Measurements from ENCODE around the gene PRR35. TPM values are rescaled to one million over a fixed set of nuclear protein-coding genes. Genes with fewer than 3 reads are reported as not detected.

Gene PRR35
- polyA plus RNA-seq, 3 donors = not detected

DNA sequence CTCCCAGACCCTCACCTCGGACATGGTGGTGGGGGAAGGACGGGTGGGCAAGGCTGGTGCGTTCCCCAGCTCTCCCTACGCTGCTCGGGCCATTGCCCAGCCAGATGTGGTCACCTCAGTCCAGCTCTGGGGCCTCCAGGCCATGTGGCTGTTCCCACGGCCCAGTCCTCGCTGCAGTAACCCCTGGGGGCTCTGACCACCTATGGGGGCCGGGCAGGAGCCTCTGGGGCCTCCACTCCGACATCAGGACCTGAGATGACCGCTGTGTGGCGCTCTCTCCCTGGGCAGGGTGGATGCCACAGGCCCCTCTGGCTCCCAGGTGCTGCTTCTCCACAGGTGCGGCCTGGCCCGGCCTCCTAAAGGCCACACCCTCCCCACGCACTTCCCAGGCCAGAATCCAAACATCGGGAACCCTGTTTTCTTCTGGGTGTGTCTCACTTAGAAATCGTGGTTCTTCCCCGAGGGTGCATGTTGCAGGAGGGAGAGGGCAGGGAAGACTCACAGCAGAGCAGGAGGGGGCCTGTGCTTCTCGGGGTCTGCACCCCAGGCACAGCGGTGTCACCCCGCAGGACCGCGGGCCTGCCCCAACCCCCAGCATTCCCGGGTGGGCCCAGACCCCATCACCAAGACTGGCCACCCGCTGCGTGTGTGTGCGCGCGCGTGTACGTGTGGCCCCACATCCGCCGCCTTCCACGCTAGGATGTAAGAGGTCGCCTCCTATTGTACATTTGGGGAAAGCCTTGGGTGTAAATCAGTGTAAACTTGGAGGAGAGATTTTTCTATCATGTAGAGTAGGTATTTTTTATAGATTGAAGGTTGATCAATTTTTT is 38.6 kb upstream of the PRR35 start:
- H3K9me3 Mint-ChIP-seq = no peaks in the 10 kb centered on the region
- peaks cover 9 to 17% of the 10 kb centered on the region in 2 donors for H3K4me1 ChIP-seq (ENCODE audit: control insufficient read depth in 1 of 2, insufficient read depth in 2 of 2, low read length in 2 of 2)
- H2AFZ ChIP-seq (ENCODE audit: insufficient read depth, low read depth, low read length, poor library complexity, severe bottlenecking) = no peak overlapping the region

DNA sequence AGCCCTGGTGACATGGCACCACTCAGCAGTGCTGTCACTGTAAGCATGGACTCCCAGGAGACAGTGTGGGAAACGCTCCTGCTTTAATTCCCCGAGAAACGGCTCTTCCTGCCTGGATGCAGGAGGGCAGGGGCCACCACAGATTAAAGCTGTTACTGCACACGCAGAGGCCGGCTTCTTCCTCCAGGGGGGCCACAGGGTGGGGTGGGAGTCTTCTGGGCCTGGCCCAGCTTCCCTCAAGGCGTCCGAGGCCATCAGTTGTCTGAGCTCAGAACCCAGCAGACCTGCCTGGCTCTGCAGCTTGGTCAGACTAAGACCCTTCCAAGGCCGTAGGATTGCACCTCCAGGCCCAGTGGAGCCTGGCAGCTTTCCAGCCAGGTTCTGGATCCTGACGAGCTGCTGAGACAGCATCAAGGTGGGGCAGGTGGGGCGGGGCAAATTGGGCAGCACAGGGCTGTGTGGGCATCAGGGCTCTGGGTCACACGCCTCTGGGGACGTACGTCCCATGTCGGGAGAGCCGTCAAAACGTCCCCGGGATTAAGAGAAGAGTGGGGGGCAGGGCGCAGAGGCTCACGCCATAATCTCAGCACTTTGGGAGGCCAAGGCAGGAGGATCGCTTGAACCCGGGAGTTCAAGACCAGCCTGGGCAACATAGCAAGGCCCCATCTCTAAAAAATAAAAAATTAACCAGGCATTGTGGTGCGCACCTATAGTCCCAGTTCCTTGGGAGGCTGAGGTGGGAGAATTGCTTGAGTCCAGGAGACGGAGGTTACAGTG is 37.7 kb upstream of the PRR35 start:
- Mint-ChIP-seq H3K9me3 (no peaks in the 10 kb centered on the region), H3K4me3 (no peak overlapping the region)

More for the DNA sequence above, 38.6 kb upstream of the PRR35 start:
- intact Hi-C loops (cut with micrococcal nuclease) = no loop called here
- H4K20me1 ChIP-seq (ENCODE audit: insufficient read depth, low read length) = peaks cover 6% of the 10 kb centered on the region
- no peak overlapping the region for H3K9ac ChIP-seq (ENCODE audit: insufficient read depth, low read length, poor library complexity, severe bottlenecking)
- H3K27ac ChIP-seq (ENCODE audit: low read depth in 1 of 2, low read length in 2 of 2) = no peak overlapping the region
- no peak overlapping the region for H3K4me3 ChIP-seq (replicated peaks in 1 of 3; ENCODE audit: low read depth in 2 of 3, low read length in 3 of 3)
- peaks cover 16% of the 10 kb centered on the region for H3K4me1 Mint-ChIP-seq
- no peak overlapping the region for H3K4me3 Mint-ChIP-seq
- TF ChIP-seq, protein P1, sequence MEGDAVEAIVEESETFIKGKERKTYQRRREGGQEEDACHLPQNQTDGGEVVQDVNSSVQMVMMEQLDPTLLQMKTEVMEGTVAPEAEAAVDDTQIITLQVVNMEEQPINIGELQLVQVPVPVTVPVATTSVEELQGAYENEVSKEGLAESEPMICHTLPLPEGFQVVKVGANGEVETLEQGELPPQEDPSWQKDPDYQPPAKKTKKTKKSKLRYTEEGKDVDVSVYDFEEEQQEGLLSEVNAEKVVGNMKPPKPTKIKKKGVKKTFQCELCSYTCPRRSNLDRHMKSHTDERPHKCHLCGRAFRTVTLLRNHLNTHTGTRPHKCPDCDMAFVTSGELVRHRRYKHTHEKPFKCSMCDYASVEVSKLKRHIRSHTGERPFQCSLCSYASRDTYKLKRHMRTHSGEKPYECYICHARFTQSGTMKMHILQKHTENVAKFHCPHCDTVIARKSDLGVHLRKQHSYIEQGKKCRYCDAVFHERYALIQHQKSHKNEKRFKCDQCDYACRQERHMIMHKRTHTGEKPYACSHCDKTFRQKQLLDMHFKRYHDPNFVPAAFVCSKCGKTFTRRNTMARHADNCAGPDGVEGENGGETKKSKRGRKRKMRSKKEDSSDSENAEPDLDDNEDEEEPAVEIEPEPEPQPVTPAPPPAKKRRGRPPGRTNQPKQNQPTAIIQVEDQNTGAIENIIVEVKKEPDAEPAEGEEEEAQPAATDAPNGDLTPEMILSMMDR (IDR thresholded peaks at IDR 0.05) = no peak
- no peaks in the 10 kb centered on the region for H3K36me3 ChIP-seq (replicated peaks in 1 of 2; ENCODE audit: control insufficient read depth in 1 of 2, insufficient read depth in 2 of 2, low read length in 2 of 2)
- H3K27me3 Mint-ChIP-seq (ENCODE audit: low read depth in 3 of 3) = peaks cover 0 to 2% (median 0%) of the 10 kb centered on the region in 3 donors
- no peaks in the 10 kb centered on the region for H3K36me3 Mint-ChIP-seq
- H3K27me3 ChIP-seq (ENCODE audit: control insufficient read depth in 2 of 2, insufficient read depth in 2 of 2, low read length in 2 of 2) = no peaks in the 10 kb centered on the region
- H3K27ac Mint-ChIP-seq = peak overlapping the region in 1 of 7 donors; percentile 53
- H3K79me2 ChIP-seq (ENCODE audit: insufficient read depth, low read length) = peaks cover 5% of the 10 kb centered on the region
- no peaks in the 10 kb centered on the region for H3K9me3 ChIP-seq (replicated peaks in 1 of 2; ENCODE audit: control insufficient read depth in 1 of 2, insufficient read depth in 1 of 2, low read length in 2 of 2)
- WGBS (ENCODE audit: insufficient coverage) = 95% methylated on average over 21 of the region's 34 CpGs
- no peak for DNase-seq
- no peak overlapping the region for H3K4me2 ChIP-seq (replicated peaks; ENCODE audit: extremely low read depth, low read length, poor library complexity, severe bottlenecking)

More for the DNA sequence above, 37.7 kb upstream of the PRR35 start:
- TF ChIP-seq, protein P1 (IDR thresholded peaks at IDR 0.05) = no peak
- no peaks in the 10 kb centered on the region for H3K27me3 ChIP-seq (ENCODE audit: control insufficient read depth in 2 of 2, insufficient read depth in 2 of 2, low read length in 2 of 2)
- H3K36me3 ChIP-seq (replicated peaks in 1 of 2; ENCODE audit: control insufficient read depth in 1 of 2, insufficient read depth in 2 of 2, low read length in 2 of 2) = no peaks in the 10 kb centered on the region
- Mint-ChIP-seq H3K4me1 (peaks cover 18% of the 10 kb centered on the region), H3K27me3 (ENCODE audit: low read depth in 3 of 3) (peaks cover 0 to 2% (median 1%) of the 10 kb centered on the region in 3 donors), H3K27ac (peak overlapping the region in 1 of 7 donors; percentile 42), H3K36me3 (no peaks in the 10 kb centered on the region)
- H3K9me3 ChIP-seq (replicated peaks in 1 of 2; ENCODE audit: control insufficient read depth in 1 of 2, insufficient read depth in 1 of 2, low read length in 2 of 2) = no peaks in the 10 kb centered on the region
- peaks cover 12 to 22% of the 10 kb centered on the region in 2 donors for H3K4me1 ChIP-seq (ENCODE audit: control insufficient read depth in 1 of 2, insufficient read depth in 2 of 2, low read length in 2 of 2)
- no peak overlapping the region for H3K4me3 ChIP-seq (replicated peaks in 1 of 3; ENCODE audit: low read depth in 2 of 3, low read length in 3 of 3)
- intact Hi-C loops (cut with micrococcal nuclease) = no loop called here
- H3K27ac ChIP-seq (ENCODE audit: low read depth in 1 of 2, low read length in 2 of 2) = no peak overlapping the region
- H3K4me2 ChIP-seq (replicated peaks; ENCODE audit: extremely low read depth, low read length, poor library complexity, severe bottlenecking) = no peak overlapping the region
- H3K79me2 ChIP-seq (ENCODE audit: insufficient read depth, low read length) = peaks cover 8% of the 10 kb centered on the region
- H3K9ac ChIP-seq (ENCODE audit: insufficient read depth, low read length, poor library complexity, severe bottlenecking) = no peak overlapping the region
- H2AFZ ChIP-seq (ENCODE audit: insufficient read depth, low read depth, low read length, poor library complexity, severe bottlenecking) = no peak overlapping the region
- no peak for DNase-seq
- H4K20me1 ChIP-seq (ENCODE audit: insufficient read depth, low read length) = peaks cover 8% of the 10 kb centered on the region
- WGBS (ENCODE audit: insufficient coverage) = 86% methylated on average over 19 of the region's 23 CpGs
